Stimulated activated effector memory CD8-positive, alpha-beta T cell treated with anti-CD3 and anti-CD28 coated beads, Interleukin-12 subunit alpha, Interleukin-12 subunit beta, amount 100 ng/mL, for 72 hours (primary cell): ENCODE data around the gene EVC2.

ENCODE experiments used
- ATAC-seq: fragments of 150-1000 bp; cut with Tn5 transposase; 2 replicates; pipeline ENCODE4 v1.10.0; 2021
- DNase-seq, 2 donors: peaks; one replicate each; pipeline ENCODE4 v3.0.0; 2021 to 2022; ENCODE audit warnings: low spot score in 2 of 2
- H3K27ac Mint-ChIP-seq: one replicate; pipeline ENCODE4 v1.8.0; 2022; ENCODE audit warnings: mild to moderate bottlenecking, mixed read lengths
- H3K36me3 Mint-ChIP-seq: one replicate; pipeline ENCODE4 v1.8.0; 2022; ENCODE audit warnings: mild to moderate bottlenecking, mixed read lengths
- H3K4me1 Mint-ChIP-seq: one replicate; pipeline ENCODE4 v1.8.0; 2022; ENCODE audit warnings: mixed read lengths
- H3K4me3 Mint-ChIP-seq: one replicate; pipeline ENCODE4 v1.8.0; 2022; ENCODE audit warnings: mild to moderate bottlenecking, mixed read lengths
- H3K9me3 Mint-ChIP-seq: one replicate; pipeline ENCODE4 v1.8.0; 2022; ENCODE audit warnings: mixed read lengths

Gene EVC2

GRCh38 chr4:5528031-5528436 is 180.3 kb downstream of the EVC2 start:
- no peaks in the 10 kb centered on the region for H3K4me1 Mint-ChIP-seq

GRCh38 chr4:5527211-5527610 is 181.1 kb downstream of the EVC2 start:
- no peak overlapping the region for H3K27ac Mint-ChIP-seq
- no peaks in the 10 kb centered on the region for H3K4me1 Mint-ChIP-seq
- H3K9me3 Mint-ChIP-seq, result no peaks in the 10 kb centered on the region
- DNase-seq, result no peak
- H3K36me3 Mint-ChIP-seq, result no peaks in the 10 kb centered on the region
- ATAC-seq, result no peak
- H3K4me3 Mint-ChIP-seq, result no peak overlapping the region

More at GRCh38 chr4:5528031-5528436, 180.3 kb downstream of the EVC2 start:
- Mint-ChIP-seq H3K4me3 (no peak overlapping the region), H3K27ac (no peak overlapping the region), H3K36me3 (no peaks in the 10 kb centered on the region), H3K9me3 (peaks cover 3% of the 10 kb centered on the region)
- no peak for DNase-seq
- ATAC-seq, result no peak

- Mint-ChIP-seq H3K4me1 (no peaks in the 10 kb centered on the region), H3K4me3 (no peak overlapping the region), H3K9me3 (peaks cover under 1% of the 10 kb centered on the region), H3K27ac (no peak overlapping the region), H3K36me3 (no peaks in the 10 kb centered on the region)
- peak; percentile 26 for ATAC-seq
- DNase-seq, result no peak
These were observed 182.1 kb downstream of the EVC2 start for GRCh38 chr4:5526080-5526846.

- ATAC-seq (no peak), DNase-seq (no peak)
- Mint-ChIP-seq H3K4me1 (no peaks in the 10 kb centered on the region), H3K4me3 (no peak overlapping the region), H3K27ac (no peak overlapping the region), H3K9me3 (peaks cover 4% of the 10 kb centered on the region), H3K36me3 (no peaks in the 10 kb centered on the region)
These were observed 183.7 kb downstream of the EVC2 start for GRCh38 chr4:5524446-5525299.

- Mint-ChIP-seq H3K4me1 (no peaks in the 10 kb centered on the region), H3K27ac (no peak overlapping the region), H3K9me3 (peaks cover 4% of the 10 kb centered on the region), H3K4me3 (no peak overlapping the region), H3K36me3 (no peaks in the 10 kb centered on the region)
- no peak for DNase-seq
- no peak for ATAC-seq
These were observed 191.0 kb downstream of the EVC2 start for GRCh38 chr4:5517372-5517771.

- Mint-ChIP-seq H3K9me3 (no peaks in the 10 kb centered on the region), H3K27ac (no peak overlapping the region), H3K36me3 (no peaks in the 10 kb centered on the region), H3K4me3 (no peak overlapping the region), H3K4me1 (no peaks in the 10 kb centered on the region)
- no peak for ATAC-seq
- DNase-seq, result no peak
These were observed 192.7 kb downstream of the EVC2 start for GRCh38 chr4:5515646-5516045.
